Uterus (tissue), 4 donors: ENCODE results near the gene WDR12. TPM values are rescaled to one million over a fixed set of nuclear protein-coding genes. Genes with fewer than 3 reads are reported as not detected.
"Not testable (repeated sequence)": the region's sequence is repeated elsewhere in the genome, so short reads cannot be mapped to it uniquely, and the experiment has no call there.

ENCODE experiments used
- DNase-seq, 2 donors: peaks; one replicate each; pipeline ENCODE4 v3.0.0-alpha.2; 2019 to 2020
- H3K27ac ChIP-seq, 2 donors: fragments of 200-600 bp; sonication (generic); 1 replicate in 1 of 2; 2 replicates in 1 of 2; pipeline ENCODE4 v1.5.1; 2016 to 2018
- H3K27me3 ChIP-seq, 2 donors: fragments of 200-600 bp; sonication (generic); one replicate each; pipeline ENCODE4 v1.5.1; 2018 to 2019; ENCODE audit warnings: control low read depth in 1 of 2
- H3K36me3 ChIP-seq, 2 donors: fragments of 200-600 bp; sonication (generic); one replicate each; pipeline ENCODE4 v1.5.1; 2019; ENCODE audit warnings: control low read depth in 1 of 2
- H3K4me1 ChIP-seq, 2 donors: fragments of 200-600 bp; sonication (generic); one replicate each; pipeline ENCODE4 v1.5.1; 2018 to 2019; ENCODE audit warnings: control low read depth in 1 of 2
- H3K4me3 ChIP-seq, 2 donors: fragments of 200-600 bp; sonication (generic); 1 replicate in 1 of 2; 2 replicates in 1 of 2; pipeline ENCODE4 v1.5.1; 2018 to 2019; ENCODE audit warnings: mild to moderate bottlenecking in 1 of 2
- H3K9me3 ChIP-seq, 2 donors: fragments of 200-600 bp; sonication (generic); one replicate each; pipeline ENCODE4 v1.5.1; 2019; ENCODE audit warnings: control low read depth in 1 of 2
- CTCF ChIP-seq, 4 experiments: fragments of 200-600 bp in 2 of 4; fragments of 450-650 bp in 2 of 4; sonication (generic) in 2 of 4; IDR thresholded peaks; one replicate each; pipeline ENCODE4 v1.5.1; 2016 to 2019; ENCODE audit warnings: antibody characterized with exemption in 4 of 4, mild to moderate bottlenecking in 2 of 4, moderate library complexity in 1 of 4
- POLR2A ChIP-seq, 2 donors: fragments of 450-650 bp; IDR thresholded peaks; one replicate each; pipeline ENCODE4 v1.6.1; 2016; ENCODE audit warnings: antibody characterized with exemption in 2 of 2, mild to moderate bottlenecking in 1 of 2, moderate library complexity in 1 of 2
- intact Hi-C: fragments of 100-400 bp; cut with DNase I; formaldehyde crosslinking; loops from one replicate; pipeline ENCODE4 v1.15.1; 2023; ENCODE audit warnings: low total_unique reads
- total RNA-seq, 4 donors: library from RNA; depleted of rRNA in 3 of 4; stranded (reverse); fragments of >200 nt in 3 of 4; gene quantifications; one replicate each; pipeline versions ENCODE4 v1.1.0 to v1.2.4, GENCODE V29; 2014 to 2023
- donor health status: DM: yes; HTN: yes; CAD: no.

Gene WDR12
- total RNA-seq, 4 donors from 2014 or later, result 2.9 to 31.0 (median 15.0) TPM

- TF ChIP-seq POLR2A (IDR thresholded peaks at IDR 0.05), result no peak
- TF ChIP-seq CTCF (IDR thresholded peaks at IDR 0.05), result no peak
- Histone ChIP-seq H3K4me1 (peaks cover 0 to 8% of the 10 kb centered on the region in 2 donors), H3K36me3 (no peaks in the 10 kb centered on the region), H3K4me3 (peak overlapping the region; percentile 78 to 80), H3K27me3 (no peaks in the 10 kb centered on the region), H3K27ac (peak overlapping the region; percentile 90 to 95), H3K9me3 (no peaks in the 10 kb centered on the region)
- no peak for DNase-seq
- intact Hi-C loops, result no loop called here
These were observed 316 bp downstream of the WDR12 start for GRCh38 chr2:202911203-202911511.

DNA sequence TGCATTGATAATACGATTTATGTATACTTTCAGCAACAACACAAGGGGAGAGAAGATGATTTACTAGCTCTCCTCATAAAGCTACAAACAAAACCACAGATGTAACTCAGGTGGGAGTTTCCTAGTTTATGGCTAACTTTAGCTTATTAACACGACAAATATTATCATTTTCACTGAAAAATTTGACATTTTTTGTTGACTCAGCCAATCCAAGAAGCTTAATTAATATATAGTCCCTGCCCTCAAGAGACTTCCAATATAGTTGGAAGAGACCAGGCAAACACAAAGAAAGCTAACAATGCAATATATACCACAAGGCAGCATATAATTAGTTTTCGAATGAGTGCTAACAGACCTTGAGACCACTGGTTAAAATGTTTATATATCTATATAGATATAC, 775 bp downstream of the WDR12 start:
- intact Hi-C loops, result no loop called here
- H3K4me3 ChIP-seq, result peak overlapping the region; percentile 78 to 80

DNA sequence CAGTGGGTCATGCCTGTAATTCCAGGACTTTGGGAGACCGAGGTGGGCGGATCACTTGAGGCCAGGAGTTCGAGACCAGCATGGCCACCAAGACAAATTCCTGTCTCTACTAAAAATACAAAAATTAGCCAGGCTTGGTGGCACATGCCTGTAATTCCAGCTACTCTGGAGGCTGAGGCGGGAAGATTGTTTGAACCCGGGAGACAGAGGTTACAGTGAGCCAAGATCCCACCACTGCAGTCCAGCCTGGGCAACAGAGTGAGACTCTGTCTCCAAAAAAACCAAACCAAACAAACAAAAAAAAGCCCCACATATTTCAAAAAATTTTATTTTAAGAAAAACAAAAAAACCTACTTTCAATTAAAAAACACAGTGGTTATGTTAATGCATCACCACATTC, 1.2 kb downstream of the WDR12 start:
- peak overlapping the region in 1 of 2 donors; percentile 78 for H3K4me3 ChIP-seq
- DNase-seq, intact Hi-C loops, H3K4me1 ChIP-seq, H3K36me3 ChIP-seq, H3K27me3 ChIP-seq, H3K27ac ChIP-seq, H3K9me3 ChIP-seq: not testable (repeated sequence)

More for the DNA sequence above, 775 bp downstream of the WDR12 start:
- peaks cover 0 to 8% of the 10 kb centered on the region in 2 donors for H3K4me1 ChIP-seq
- H3K36me3 ChIP-seq, result no peaks in the 10 kb centered on the region
- TF ChIP-seq POLR2A (IDR thresholded peaks at IDR 0.05) (no peak), CTCF (IDR thresholded peaks at IDR 0.05) (no peak)
- no peaks in the 10 kb centered on the region for H3K9me3 ChIP-seq
- no peaks in the 10 kb centered on the region for H3K27me3 ChIP-seq
- no peak overlapping the region for H3K27ac ChIP-seq
- no peak for DNase-seq

DNA sequence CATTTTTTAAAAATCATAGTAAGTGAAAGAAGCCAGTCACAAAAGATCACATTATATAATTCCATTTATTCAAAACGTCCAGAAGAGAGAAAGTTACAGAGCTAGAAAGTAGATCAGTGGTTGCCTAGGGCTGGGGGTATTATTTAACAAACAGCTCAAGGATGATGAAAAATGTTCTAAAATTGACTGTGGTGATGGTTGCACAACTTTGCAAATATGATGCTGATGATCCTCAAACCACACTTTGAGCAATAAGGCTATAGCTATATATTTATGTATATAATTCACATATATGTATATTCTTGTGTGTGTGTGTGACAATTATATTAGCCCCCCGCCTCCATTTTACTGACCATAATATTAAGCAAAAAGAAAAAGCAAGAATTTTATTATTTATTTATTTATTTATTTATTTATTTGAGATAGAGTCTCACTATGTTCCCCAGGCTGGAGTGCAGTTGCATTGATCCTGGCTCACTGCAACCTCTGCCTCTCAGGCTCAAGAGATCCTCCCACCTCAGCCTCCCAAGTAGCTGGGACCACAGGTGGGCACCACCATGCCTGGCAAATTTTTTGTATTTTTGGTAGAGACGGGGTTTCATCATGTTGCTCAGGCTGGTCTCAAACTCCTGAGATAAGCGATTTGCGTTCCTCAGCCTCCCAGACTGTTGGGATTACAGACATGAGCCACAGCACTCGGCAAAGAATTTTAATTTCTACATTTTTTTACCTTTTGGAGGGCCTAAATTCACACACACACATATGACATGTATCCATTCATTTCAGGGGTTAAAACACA, 1.9 kb downstream of the WDR12 start:
- Histone ChIP-seq H3K27ac (no peak overlapping the region), H3K36me3 (no peaks in the 10 kb centered on the region), H3K4me3 (no peak overlapping the region), H3K27me3 (no peaks in the 10 kb centered on the region), H3K4me1 (peaks cover 0 to 8% of the 10 kb centered on the region in 2 donors), H3K9me3 (no peaks in the 10 kb centered on the region)
- TF ChIP-seq POLR2A (IDR thresholded peaks at IDR 0.05) (no peak), CTCF (IDR thresholded peaks at IDR 0.05) (no peak)
- no peak for DNase-seq
- intact Hi-C loops, result no loop called here

DNA sequence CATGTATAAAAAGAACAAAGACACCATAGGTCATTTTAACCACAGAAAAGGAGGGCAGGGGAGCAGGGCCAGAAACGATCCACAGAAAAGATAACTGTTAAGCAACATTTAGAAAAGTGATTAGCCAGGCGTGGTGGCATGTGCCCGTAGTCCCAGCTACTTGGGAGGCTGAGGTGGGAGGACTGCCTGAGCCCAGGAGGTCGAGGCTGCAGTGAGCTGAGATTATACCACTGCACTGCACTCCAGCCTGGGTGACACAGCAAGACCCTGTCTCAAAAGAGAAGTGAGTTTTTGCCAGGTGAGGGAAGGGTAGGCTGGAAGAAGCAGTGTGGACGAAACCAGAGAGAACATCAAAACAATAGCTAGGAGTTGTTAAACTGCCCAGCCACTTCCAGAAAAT, 3.3 kb downstream of the WDR12 start:
- intact Hi-C loops, result no loop called here

GRCh38 chr2:202905507-202905906, 6.0 kb downstream of the WDR12 start:
- DNase-seq, H3K9me3 ChIP-seq, H3K27ac ChIP-seq, H3K36me3 ChIP-seq, H3K27me3 ChIP-seq, H3K4me1 ChIP-seq, intact Hi-C loops, H3K4me3 ChIP-seq: not testable (repeated sequence)

More for the DNA sequence above, 3.3 kb downstream of the WDR12 start:
- Histone ChIP-seq H3K4me1 (peaks cover 0 to 8% of the 10 kb centered on the region in 2 donors), H3K9me3 (peaks cover 0 to 4% of the 10 kb centered on the region in 2 donors), H3K27ac (no peak overlapping the region), H3K4me3 (no peak overlapping the region), H3K36me3 (no peaks in the 10 kb centered on the region), H3K27me3 (no peaks in the 10 kb centered on the region)
- no peak for DNase-seq
- TF ChIP-seq CTCF (IDR thresholded peaks at IDR 0.05) (no peak), POLR2A (IDR thresholded peaks at IDR 0.05) (no peak)
